ENCODE results near the gene DHDH. TPM values are rescaled to one million over a fixed set of nuclear protein-coding genes. Genes with fewer than 3 reads are reported as not detected.

Gene DHDH
- total RNA-seq, 1 experiment from 2014 or later = 2.0 TPM

GRCh38 chr19:48991873-48992580, 58.5 kb downstream of the DHDH start:
- Histone ChIP-seq H3K9me2 (ENCODE audit: insufficient read depth) (no peaks in the 10 kb centered on the region), H3K9me3 (ENCODE audit: insufficient read depth, low read depth) (no peaks in the 10 kb centered on the region), H3K27ac (0 out of 2 replicates have a peak overlapping the region, but pooled peaks have one; percentile 41), H3K27me3 (ENCODE audit: insufficient read depth, low read depth) (no peaks in the 10 kb centered on the region), H2AFZ (peak overlapping the region; percentile 92), H3K4me3 (peak overlapping the region; percentile 97), H4K20me1 (ENCODE audit: insufficient read depth) (peaks cover 12% of the 10 kb centered on the region), H3K79me2 (ENCODE audit: low read depth) (peaks cover 62% of the 10 kb centered on the region), H3K36me3 (ENCODE audit: low read depth) (0 out of 2 replicates have a peak, but pooled peaks cover 2% of the 10 kb centered on the region), H3K4me2 (peak overlapping the region; percentile 95), H3F3A (ENCODE audit: insufficient read depth, low read depth) (peaks cover 12% of the 10 kb centered on the region), H3K4me1 (replicated peaks; ENCODE audit: insufficient read depth) (peaks cover 16% of the 10 kb centered on the region)
- intact Hi-C loops (cut with micrococcal nuclease; ENCODE audit: unreplicated experiment) = loop anchor here (2.0 to 10.0 kb wide), 5 partner anchors 27 to 653 kb away; partner anchors contain the start of genes CA11, FTL, RRAS and SCAF1
- ChIA-PET CTCF (interaction anchor here (0.5 to 2.6 kb wide), 11 partner anchors 8 to 279 kb away, joined by 3 to 11 read pairs (median 4); partner anchors contain the start of gene CGB7), POLR2A (ENCODE audit: unreplicated experiment) (interaction anchor here (0.5 to 1.2 kb wide), 11 partner anchors 8 to 859 kb away, joined by 3 to 12 read pairs (median 5); no protein-coding TSS in a partner anchor)
- TF ChIP-seq EZH2 (IDR thresholded peaks at IDR 0.05; ENCODE audit: low read depth) (no peak), CTCF (conservative IDR thresholded peaks at IDR 0.05) (no peak)
- BruUV-seq (replicated peaks) = no TSS peak
- peak; percentile 64 to 67 for DNase-seq

GRCh38 chr19:48992581-48993174, 59.2 kb downstream of the DHDH start:
- Histone ChIP-seq H3K79me2 (ENCODE audit: low read depth) (peaks cover 68% of the 10 kb centered on the region), H3K9me3 (ENCODE audit: insufficient read depth, low read depth) (no peaks in the 10 kb centered on the region), H3K27ac (peak overlapping the region; percentile 41; the same call in 1 of the 2 replicates), H3K36me3 (ENCODE audit: low read depth) (0 out of 2 replicates have a peak, but pooled peaks cover 5% of the 10 kb centered on the region), H3K4me1 (replicated peaks; ENCODE audit: insufficient read depth) (peaks cover 16% of the 10 kb centered on the region), H2AFZ (peak overlapping the region; percentile 92), H3K27me3 (ENCODE audit: insufficient read depth, low read depth) (no peaks in the 10 kb centered on the region), H4K20me1 (ENCODE audit: insufficient read depth) (peaks cover 19% of the 10 kb centered on the region), H3F3A (ENCODE audit: insufficient read depth, low read depth) (peaks cover 10% of the 10 kb centered on the region; the same call in 1 of the 2 replicates), H3K9me2 (ENCODE audit: insufficient read depth) (no peaks in the 10 kb centered on the region), H3K4me2 (peak overlapping the region; percentile 95), H3K4me3 (peak overlapping the region; percentile 97)
- peak in 1 of 2 experiments; percentile 23 for DNase-seq
- intact Hi-C loops (cut with micrococcal nuclease; ENCODE audit: unreplicated experiment) = loop anchor here (2.0 to 10.0 kb wide), 5 partner anchors 28 to 652 kb away; partner anchors contain the start of genes CA11, FTL, RRAS and SCAF1
- CTCF ChIA-PET = interaction anchor here (0.5 to 2.6 kb wide), 22 partner anchors 9 to 499 kb away, joined by 3 to 11 read pairs (median 4); partner anchors contain the start of gene CGB7
- POLR2A ChIA-PET (ENCODE audit: unreplicated experiment) = interaction anchor here (0.5 to 1.3 kb wide), 23 partner anchors 9 to 858 kb away, joined by 3 to 12 read pairs (median 4); partner anchors contain the start of genes CA11, CGB7, RPL18 and SPHK2
- BruUV-seq (replicated peaks) = TSS peak; percentile 77
- TF ChIP-seq EZH2 (IDR thresholded peaks at IDR 0.05; ENCODE audit: low read depth) (no peak), CTCF (conservative IDR thresholded peaks at IDR 0.05) (no peak)
